Parathyroid adenoma (tissue), 2 donors: Measurements from ENCODE around the gene CHURC1.
A peak's percentile ranks its signal among the peaks of the same experiment; 100 is the strongest.

Experiments used
- H2AFZ ChIP-seq: fragments of 300-600 bp; sonication (generic); one replicate; pipeline ENCODE4 v1.7.0; 2017; ENCODE audit warnings: antibody characterized with exemption, mild to moderate bottlenecking
- H3K27ac ChIP-seq: fragments of 300-600 bp; sonication (generic); one replicate; pipeline ENCODE4 v1.7.0; 2017
- H3K27me3 ChIP-seq: fragments of 300-600 bp; sonication (generic); one replicate; pipeline ENCODE4 v1.7.0; 2017; ENCODE audit warnings: low read length; ENCODE audit not compliant: control insufficient read depth, insufficient read depth
- H3K36me3 ChIP-seq: fragments of 300-600 bp; sonication (generic); one replicate; pipeline ENCODE4 v1.7.0; 2017; ENCODE audit warnings: low read length; ENCODE audit not compliant: control insufficient read depth, insufficient read depth
- H3K4me1 ChIP-seq: fragments of 300-600 bp; sonication (generic); one replicate; pipeline ENCODE4 v1.7.0; 2017; ENCODE audit warnings: control low read depth
- H3K4me2 ChIP-seq: fragments of 300-600 bp; sonication (generic); one replicate; pipeline ENCODE4 v1.7.0; 2017; ENCODE audit warnings: low read length
- H3K4me3 ChIP-seq: fragments of 300-600 bp; sonication (generic); one replicate; pipeline ENCODE4 v1.7.0; 2017; ENCODE audit warnings: low read depth, low read length
- H3K79me2 ChIP-seq: fragments of 300-600 bp; sonication (generic); one replicate; pipeline ENCODE4 v1.7.0; 2017; ENCODE audit warnings: control low read depth
- H3K9ac ChIP-seq: fragments of 300-600 bp; sonication (generic); one replicate; pipeline ENCODE4 v1.7.0; 2017; ENCODE audit warnings: mild to moderate bottlenecking
- H3K9me3 ChIP-seq: fragments of 300-600 bp; sonication (generic); one replicate; pipeline ENCODE4 v1.7.0; 2017; ENCODE audit warnings: low read length; ENCODE audit not compliant: control insufficient read depth
- CTCF ChIP-seq: fragments of 300-600 bp; sonication (generic); IDR thresholded peaks from one replicate; pipeline ENCODE4 v1.7.0; 2017; ENCODE audit warnings: antibody characterized with exemption, mild to moderate bottlenecking
- donor health status: primary hyperparathyroidism.

CHURC1 gene

GRCh38 chr14:64950889-64951288, 36.6 kb downstream of the CHURC1 start:
- Histone ChIP-seq H3K4me2 (no peak overlapping the region), H3K36me3 (no peaks in the 10 kb centered on the region), H3K9me3 (no peaks in the 10 kb centered on the region), H3K79me2 (peaks cover 7% of the 10 kb centered on the region), H2AFZ (no peak overlapping the region), H3K9ac (no peak overlapping the region), H3K27ac (peak overlapping the region; percentile 90), H3K4me1 (peaks cover 48% of the 10 kb centered on the region), H3K4me3 (no peak overlapping the region), H3K27me3 (no peaks in the 10 kb centered on the region)
- TF ChIP-seq CTCF: no peak

- Histone ChIP-seq H3K79me2 (peaks cover 7% of the 10 kb centered on the region), H3K4me1 (peaks cover 49% of the 10 kb centered on the region), H3K27ac (peak overlapping the region; percentile 90), H3K9ac (no peak overlapping the region), H3K9me3 (no peaks in the 10 kb centered on the region), H3K4me2 (no peak overlapping the region), H2AFZ (no peak overlapping the region), H3K4me3 (no peak overlapping the region), H3K36me3 (no peaks in the 10 kb centered on the region), H3K27me3 (no peaks in the 10 kb centered on the region)
- no peak for TF ChIP-seq CTCF
These were observed 37.0 kb downstream of the CHURC1 start for GRCh38 chr14:64951291-64951690.

GRCh38 chr14:64951724-64952123, 37.5 kb downstream of the CHURC1 start:
- Histone ChIP-seq H3K79me2 (peaks cover 7% of the 10 kb centered on the region), H3K9me3 (no peaks in the 10 kb centered on the region), H3K36me3 (no peaks in the 10 kb centered on the region), H3K9ac (no peak overlapping the region), H3K27ac (peak overlapping the region; percentile 90), H3K27me3 (no peaks in the 10 kb centered on the region), H3K4me3 (no peak overlapping the region), H3K4me1 (peaks cover 49% of the 10 kb centered on the region), H3K4me2 (no peak overlapping the region), H2AFZ (no peak overlapping the region)
- TF ChIP-seq CTCF: no peak

- Histone ChIP-seq H3K79me2 (peaks cover 7% of the 10 kb centered on the region), H3K4me2 (peak overlapping the region; percentile 15), H3K36me3 (no peaks in the 10 kb centered on the region), H2AFZ (peak overlapping the region; percentile 10), H3K27ac (peak overlapping the region; percentile 90), H3K9me3 (no peaks in the 10 kb centered on the region), H3K4me1 (peaks cover 49% of the 10 kb centered on the region), H3K4me3 (no peak overlapping the region), H3K9ac (no peak overlapping the region), H3K27me3 (no peaks in the 10 kb centered on the region)
- peak; percentile 54 for TF ChIP-seq CTCF
These were observed 38.5 kb downstream of the CHURC1 start for GRCh38 chr14:64952598-64953309.

- Histone ChIP-seq H3K79me2 (peaks cover 7% of the 10 kb centered on the region), H2AFZ (peak overlapping the region; percentile 10), H3K4me3 (no peak overlapping the region), H3K4me1 (peaks cover 49% of the 10 kb centered on the region), H3K4me2 (peak overlapping the region; percentile 15), H3K27me3 (no peaks in the 10 kb centered on the region), H3K27ac (peak overlapping the region; percentile 90), H3K9ac (no peak overlapping the region), H3K9me3 (no peaks in the 10 kb centered on the region), H3K36me3 (no peaks in the 10 kb centered on the region)
- no peak for TF ChIP-seq CTCF
These were observed 39.0 kb downstream of the CHURC1 start for GRCh38 chr14:64953310-64953654.
